Vagina (tissue), 2 donors: Measurements from ENCODE around the gene HK2. TPM values are rescaled to one million over a fixed set of nuclear protein-coding genes. Genes with fewer than 3 reads are reported as not detected.

Experiments used
- DNase-seq, 2 donors: peaks; one replicate each; pipeline ENCODE4 v3.0.0-alpha.2; 2017; ENCODE audit errors: extremely low spot score in 2 of 2
- H3K27ac ChIP-seq: fragments of 200-600 bp; sonication (generic); one replicate; pipeline ENCODE4 v1.5.1; 2019
- H3K27me3 ChIP-seq: fragments of 200-600 bp; sonication (generic); one replicate; pipeline ENCODE4 v1.5.1; 2019
- H3K36me3 ChIP-seq, 2 donors: fragments of 200-600 bp; sonication (generic); one replicate each; pipeline ENCODE4 v1.5.1; 2017 to 2019
- H3K4me1 ChIP-seq: fragments of 200-600 bp; sonication (generic); one replicate; pipeline ENCODE4 v1.5.1; 2019
- H3K4me3 ChIP-seq, 2 donors: fragments of 200-600 bp; sonication (generic); 1 replicate in 1 of 2; 2 replicates in 1 of 2; pipeline ENCODE4 v1.5.1; 2016 to 2019
- H3K9me3 ChIP-seq: fragments of 200-600 bp; sonication (generic); one replicate; pipeline ENCODE4 v1.5.1; 2019
- POLR2A ChIP-seq, 2 donors: fragments of 450-650 bp; IDR thresholded peaks; one replicate each; pipeline ENCODE4 v1.6.1; 2017; ENCODE audit warnings: antibody characterized with exemption in 2 of 2, mild to moderate bottlenecking in 2 of 2, moderate library complexity in 2 of 2
- POLR2AphosphoS5 ChIP-seq, 2 donors: sonication (generic); formaldehyde crosslinking; IDR thresholded peaks; one replicate each; pipeline ENCODE4 v1.9.0; 2017; ENCODE audit warnings: antibody characterized with exemption in 2 of 2, mild to moderate bottlenecking in 2 of 2, low read depth in 1 of 2; ENCODE audit not compliant: insufficient read depth in 1 of 2
- intact Hi-C: fragments of 100-400 bp; cut with DNase I; formaldehyde crosslinking; loops from one replicate; pipeline ENCODE4 v1.15.1; 2023
- total RNA-seq: library from RNA; depleted of rRNA; stranded (reverse); fragments of >200 nt; gene quantifications from one replicate; pipeline ENCODE4 v1.2.3, GENCODE V29; 2016
- TF ChIP-seq, protein P1 (sequence below), 3 experiments: fragments of 450-650 bp in 2 of 3; fragments of 200-600 bp in 1 of 3; sonication (generic) in 1 of 3; IDR thresholded peaks; one replicate each; pipeline ENCODE4 v1.5.1; 2017 to 2019; ENCODE audit warnings: antibody characterized with exemption in 3 of 3, mild to moderate bottlenecking in 2 of 3, moderate library complexity in 2 of 3

The HK2 gene
- total RNA-seq, 1 donor from 2014 or later, result 5.4 TPM

DNA sequence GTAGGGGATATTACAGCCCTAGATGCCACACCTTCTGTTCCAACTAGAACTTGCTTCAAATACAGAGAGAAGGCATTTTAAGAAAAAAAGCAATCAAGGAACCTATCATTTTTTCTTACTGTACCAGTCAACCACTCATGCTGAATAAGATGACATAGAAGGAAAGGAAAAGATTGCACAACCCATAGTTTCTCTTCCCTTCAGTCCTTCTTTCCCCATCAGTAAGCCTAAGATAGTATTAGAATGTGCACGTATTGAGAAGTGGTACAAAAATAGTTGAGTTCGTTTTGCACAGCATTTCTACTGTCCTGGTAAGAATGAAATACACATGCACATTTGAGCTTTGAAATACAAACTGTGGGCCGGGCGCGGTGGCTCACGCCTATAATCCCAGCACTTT, 27.0 kb upstream of the HK2 start:
- TF ChIP-seq POLR2A (IDR thresholded peaks at IDR 0.05), result no peak
- TF ChIP-seq, protein P1, sequence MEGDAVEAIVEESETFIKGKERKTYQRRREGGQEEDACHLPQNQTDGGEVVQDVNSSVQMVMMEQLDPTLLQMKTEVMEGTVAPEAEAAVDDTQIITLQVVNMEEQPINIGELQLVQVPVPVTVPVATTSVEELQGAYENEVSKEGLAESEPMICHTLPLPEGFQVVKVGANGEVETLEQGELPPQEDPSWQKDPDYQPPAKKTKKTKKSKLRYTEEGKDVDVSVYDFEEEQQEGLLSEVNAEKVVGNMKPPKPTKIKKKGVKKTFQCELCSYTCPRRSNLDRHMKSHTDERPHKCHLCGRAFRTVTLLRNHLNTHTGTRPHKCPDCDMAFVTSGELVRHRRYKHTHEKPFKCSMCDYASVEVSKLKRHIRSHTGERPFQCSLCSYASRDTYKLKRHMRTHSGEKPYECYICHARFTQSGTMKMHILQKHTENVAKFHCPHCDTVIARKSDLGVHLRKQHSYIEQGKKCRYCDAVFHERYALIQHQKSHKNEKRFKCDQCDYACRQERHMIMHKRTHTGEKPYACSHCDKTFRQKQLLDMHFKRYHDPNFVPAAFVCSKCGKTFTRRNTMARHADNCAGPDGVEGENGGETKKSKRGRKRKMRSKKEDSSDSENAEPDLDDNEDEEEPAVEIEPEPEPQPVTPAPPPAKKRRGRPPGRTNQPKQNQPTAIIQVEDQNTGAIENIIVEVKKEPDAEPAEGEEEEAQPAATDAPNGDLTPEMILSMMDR (IDR thresholded peaks at IDR 0.05), result no peak
- no peak for TF ChIP-seq POLR2AphosphoS5 (IDR thresholded peaks at IDR 0.05; ENCODE audit: insufficient read depth in 1 of 2, low read depth in 1 of 2)
- H3K9me3 ChIP-seq, result no peaks in the 10 kb centered on the region
- peak in 1 of 2 donors; percentile 6 for DNase-seq
- intact Hi-C loops, result no loop called here
- no peaks in the 10 kb centered on the region for H3K4me1 ChIP-seq
- no peaks in the 10 kb centered on the region for H3K36me3 ChIP-seq
- no peak overlapping the region for H3K4me3 ChIP-seq
- H3K27me3 ChIP-seq, result no peaks in the 10 kb centered on the region
- no peak overlapping the region for H3K27ac ChIP-seq

DNA sequence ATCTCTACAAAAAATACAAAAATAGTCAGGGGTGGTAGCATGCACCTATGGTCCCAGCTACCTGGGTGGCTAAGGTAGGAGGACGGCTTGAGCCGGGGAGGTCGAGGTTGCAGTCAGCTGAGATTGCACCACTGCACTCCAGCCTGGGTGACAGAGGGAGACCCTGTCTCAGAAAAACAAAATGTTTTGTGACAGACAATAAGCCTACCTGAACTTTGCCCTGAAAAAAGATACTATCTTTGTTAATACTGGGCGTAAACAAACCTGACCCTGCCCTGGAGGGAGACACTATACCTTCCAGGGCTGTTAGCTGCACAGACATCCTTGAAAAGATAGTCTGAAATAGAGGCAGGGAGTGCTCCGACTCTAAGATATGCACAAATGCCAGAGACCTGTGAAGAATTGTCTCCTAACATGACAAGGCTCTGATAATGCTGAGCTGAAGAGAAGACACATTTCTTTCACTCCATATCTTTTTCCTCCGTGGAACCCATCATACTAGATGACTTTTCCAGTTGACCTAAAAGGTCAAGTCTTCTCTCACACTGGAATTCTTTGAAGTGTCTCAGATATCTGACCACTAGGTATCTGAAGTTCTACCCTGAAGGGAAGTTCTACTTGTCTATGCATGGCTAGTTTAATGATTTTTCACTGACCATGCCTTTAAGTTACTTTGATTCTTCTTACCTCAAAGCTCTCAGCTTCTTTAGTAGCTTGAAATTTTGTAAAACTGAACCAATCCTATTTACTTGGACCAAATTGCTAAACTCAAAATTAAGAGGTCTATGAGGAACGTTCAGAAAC, 20.9 kb upstream of the HK2 start:
- Histone ChIP-seq H3K27me3 (no peaks in the 10 kb centered on the region), H3K9me3 (no peaks in the 10 kb centered on the region), H3K4me3 (no peak overlapping the region), H3K36me3 (no peaks in the 10 kb centered on the region), H3K4me1 (no peaks in the 10 kb centered on the region), H3K27ac (no peak overlapping the region)
- TF ChIP-seq, protein P1 (IDR thresholded peaks at IDR 0.05), result no peak
- TF ChIP-seq POLR2A (IDR thresholded peaks at IDR 0.05) (no peak), POLR2AphosphoS5 (IDR thresholded peaks at IDR 0.05; ENCODE audit: insufficient read depth in 1 of 2, low read depth in 1 of 2) (no peak)
- DNase-seq, result peak in 1 of 2 donors; percentile 16
- intact Hi-C loops, result no loop called here

DNA sequence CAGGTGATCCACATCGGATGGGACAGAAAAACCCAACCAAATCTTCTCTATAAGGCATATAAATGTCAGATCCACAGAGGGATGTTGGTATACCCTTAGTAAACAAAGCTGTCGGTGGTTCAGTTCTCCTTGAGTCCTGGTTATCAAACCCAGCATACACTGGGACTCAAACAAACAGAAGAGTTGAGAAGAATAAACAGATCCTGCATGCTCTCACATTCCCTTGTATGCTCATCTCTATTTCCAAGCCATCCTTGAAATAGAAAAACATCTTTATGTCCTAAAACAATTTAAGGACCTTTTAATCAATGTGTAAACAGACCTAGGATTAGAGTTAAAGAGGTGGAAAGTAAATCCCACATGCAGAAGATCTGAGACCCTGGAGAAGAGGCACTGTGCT, 19.8 kb upstream of the HK2 start:
- Histone ChIP-seq H3K27me3 (no peaks in the 10 kb centered on the region), H3K4me1 (no peaks in the 10 kb centered on the region), H3K4me3 (no peak overlapping the region), H3K36me3 (no peaks in the 10 kb centered on the region), H3K27ac (no peak overlapping the region), H3K9me3 (no peaks in the 10 kb centered on the region)
- intact Hi-C loops, result no loop called here
- TF ChIP-seq, protein P1 (IDR thresholded peaks at IDR 0.05), result no peak
- TF ChIP-seq POLR2A (IDR thresholded peaks at IDR 0.05) (no peak), POLR2AphosphoS5 (IDR thresholded peaks at IDR 0.05; ENCODE audit: insufficient read depth in 1 of 2, low read depth in 1 of 2) (no peak)
- DNase-seq, result no peak

DNA sequence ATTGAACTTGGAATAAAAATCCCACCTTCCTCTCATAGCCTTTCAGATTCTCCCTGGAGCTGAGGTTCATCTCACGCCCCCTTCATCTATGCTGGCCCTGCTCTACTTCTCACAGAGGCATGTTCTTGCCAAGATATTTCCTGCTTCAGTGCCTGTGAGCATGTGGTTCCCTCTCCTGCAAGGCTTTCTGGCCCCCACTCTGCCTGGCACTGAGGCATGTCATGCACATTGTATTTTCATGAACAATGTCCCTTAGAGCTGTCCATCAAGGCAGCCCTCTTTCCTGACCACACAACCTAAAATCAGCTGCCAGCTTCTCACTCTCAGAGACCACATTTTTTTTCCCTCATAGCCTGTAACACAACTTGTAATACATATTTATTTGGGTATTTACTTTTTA, 18.0 kb upstream of the HK2 start:
- Histone ChIP-seq H3K36me3 (no peaks in the 10 kb centered on the region), H3K27ac (no peak overlapping the region), H3K9me3 (no peaks in the 10 kb centered on the region), H3K4me1 (no peaks in the 10 kb centered on the region), H3K27me3 (no peaks in the 10 kb centered on the region), H3K4me3 (no peak overlapping the region)
- TF ChIP-seq POLR2AphosphoS5 (IDR thresholded peaks at IDR 0.05; ENCODE audit: insufficient read depth in 1 of 2, low read depth in 1 of 2) (no peak), POLR2A (IDR thresholded peaks at IDR 0.05) (no peak)
- TF ChIP-seq, protein P1 (IDR thresholded peaks at IDR 0.05), result no peak
- DNase-seq, result peak in 1 of 2 donors; percentile 18
- intact Hi-C loops, result no loop called here
